GM19239 (cell line): ENCODE results near the gene DHRS7.

ENCODE experiments used
- DNase-seq: peaks from one replicate; pipeline ENCODE4 v3.0.0; 2011; ENCODE audit warnings: low spot score; ENCODE audit not compliant: insufficient read length
- FAIRE-seq: peaks from 2 replicates; lab custom pipeline; 2011; peaks lifted over from hg19 to GRCh38; lab: Jason Lieb, UNC

DHRS7 gene, protein sequence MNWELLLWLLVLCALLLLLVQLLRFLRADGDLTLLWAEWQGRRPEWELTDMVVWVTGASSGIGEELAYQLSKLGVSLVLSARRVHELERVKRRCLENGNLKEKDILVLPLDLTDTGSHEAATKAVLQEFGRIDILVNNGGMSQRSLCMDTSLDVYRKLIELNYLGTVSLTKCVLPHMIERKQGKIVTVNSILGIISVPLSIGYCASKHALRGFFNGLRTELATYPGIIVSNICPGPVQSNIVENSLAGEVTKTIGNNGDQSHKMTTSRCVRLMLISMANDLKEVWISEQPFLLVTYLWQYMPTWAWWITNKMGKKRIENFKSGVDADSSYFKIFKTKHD

DNA sequence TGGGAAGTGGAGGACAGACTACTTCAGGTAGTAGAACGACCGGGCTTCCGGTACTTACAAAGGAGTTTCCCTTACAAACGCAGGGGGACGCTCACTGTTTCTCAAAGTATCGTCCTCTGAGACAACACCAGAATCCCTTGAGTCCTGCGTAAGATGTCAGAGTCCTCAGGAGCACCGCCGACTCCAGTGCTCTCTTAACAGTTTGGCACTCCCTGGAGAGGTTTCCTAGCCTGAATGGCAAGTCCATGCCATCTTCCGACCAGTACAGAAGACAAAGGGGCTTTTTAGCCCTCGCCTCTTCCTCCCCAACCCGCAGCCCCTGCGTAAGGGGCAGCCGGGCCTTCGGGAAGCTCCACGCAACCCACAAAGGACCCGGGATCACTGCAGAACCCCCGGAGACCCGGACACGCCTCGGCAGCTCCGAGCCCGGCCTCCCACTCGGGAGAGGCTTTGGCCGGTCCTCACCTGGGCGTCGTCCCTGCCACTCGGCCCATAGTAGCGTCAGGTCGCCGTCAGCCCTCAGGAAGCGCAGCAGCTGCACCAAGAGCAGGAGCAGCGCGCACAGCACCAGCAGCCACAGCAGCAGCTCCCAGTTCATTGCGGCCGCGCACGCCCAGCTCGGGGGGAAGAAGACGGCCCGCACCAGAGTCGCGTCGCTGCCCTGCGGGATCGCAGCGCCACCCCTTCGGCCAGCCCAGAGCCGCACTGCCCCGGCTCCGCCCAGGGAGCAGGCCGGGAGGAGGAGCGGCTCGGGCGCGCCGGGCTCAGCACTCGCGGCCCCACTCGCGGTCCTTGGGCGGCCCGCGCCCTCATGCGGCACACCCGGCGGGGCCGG lies at the start of gene DHRS7:
Gene DHRS7, minus strand, starts transcription at position 687 of the 835 bp plus-strand sequence. Its CDS starts 89 bp downstream, at position 598.
- FAIRE-seq = peak; percentile 90

DNA sequence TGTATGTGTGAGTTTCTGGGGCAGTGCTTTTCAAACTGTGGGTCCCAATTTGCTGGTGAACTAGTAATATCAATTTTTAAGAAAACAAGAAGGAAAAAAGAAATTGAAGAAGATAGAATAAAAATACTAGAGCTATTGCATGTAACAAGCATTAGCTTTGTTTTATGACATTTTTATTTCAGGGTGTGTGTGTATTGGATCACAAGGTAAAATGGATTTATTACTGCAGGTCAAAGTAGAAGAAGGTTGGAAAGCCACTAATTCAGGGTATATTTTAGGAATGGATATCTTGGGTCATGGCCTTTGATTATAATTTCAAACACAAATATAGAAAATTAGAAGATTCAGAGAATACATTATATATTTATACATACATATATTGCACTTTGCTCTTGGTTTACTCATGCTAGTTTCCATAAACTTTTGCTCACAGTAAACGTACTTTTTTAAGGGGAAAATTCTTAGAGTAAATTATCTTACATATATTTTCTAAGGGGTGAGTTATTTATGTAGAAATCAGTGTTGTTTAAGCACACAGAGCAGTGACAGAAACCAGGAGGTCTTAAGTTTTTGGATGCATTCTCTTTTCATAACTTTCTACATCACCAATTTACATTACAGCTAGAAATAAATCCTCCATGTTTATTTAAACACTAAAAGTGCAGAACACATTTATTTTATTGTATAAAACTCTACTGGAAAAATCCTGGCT lies 49.4 kb upstream of the DHRS7 start:
- no peak for DNase-seq
- no peak for FAIRE-seq

More for the DNA sequence above, at the start of gene DHRS7:
- peak; percentile 59 for DNase-seq

DNA sequence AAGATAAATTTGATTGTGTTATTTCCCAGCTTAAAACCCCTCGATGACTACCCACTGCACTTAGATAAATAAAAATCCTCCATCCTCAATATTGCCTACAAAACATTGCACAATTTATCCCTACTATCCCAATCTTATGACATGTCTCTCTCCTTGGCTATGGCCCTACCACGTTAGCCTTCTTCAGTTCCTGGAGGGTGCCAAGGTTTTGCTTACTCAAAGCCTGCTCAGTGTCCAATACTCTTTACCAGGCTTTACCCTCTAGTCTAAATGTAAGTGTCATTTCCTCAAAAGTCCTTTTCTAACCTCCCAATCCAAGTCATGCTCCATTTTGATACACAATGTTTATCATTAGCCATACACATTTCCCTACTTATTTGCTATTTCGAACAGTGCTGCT lies 48.8 kb upstream of the DHRS7 start:
- peak; percentile 39 for FAIRE-seq

DNA sequence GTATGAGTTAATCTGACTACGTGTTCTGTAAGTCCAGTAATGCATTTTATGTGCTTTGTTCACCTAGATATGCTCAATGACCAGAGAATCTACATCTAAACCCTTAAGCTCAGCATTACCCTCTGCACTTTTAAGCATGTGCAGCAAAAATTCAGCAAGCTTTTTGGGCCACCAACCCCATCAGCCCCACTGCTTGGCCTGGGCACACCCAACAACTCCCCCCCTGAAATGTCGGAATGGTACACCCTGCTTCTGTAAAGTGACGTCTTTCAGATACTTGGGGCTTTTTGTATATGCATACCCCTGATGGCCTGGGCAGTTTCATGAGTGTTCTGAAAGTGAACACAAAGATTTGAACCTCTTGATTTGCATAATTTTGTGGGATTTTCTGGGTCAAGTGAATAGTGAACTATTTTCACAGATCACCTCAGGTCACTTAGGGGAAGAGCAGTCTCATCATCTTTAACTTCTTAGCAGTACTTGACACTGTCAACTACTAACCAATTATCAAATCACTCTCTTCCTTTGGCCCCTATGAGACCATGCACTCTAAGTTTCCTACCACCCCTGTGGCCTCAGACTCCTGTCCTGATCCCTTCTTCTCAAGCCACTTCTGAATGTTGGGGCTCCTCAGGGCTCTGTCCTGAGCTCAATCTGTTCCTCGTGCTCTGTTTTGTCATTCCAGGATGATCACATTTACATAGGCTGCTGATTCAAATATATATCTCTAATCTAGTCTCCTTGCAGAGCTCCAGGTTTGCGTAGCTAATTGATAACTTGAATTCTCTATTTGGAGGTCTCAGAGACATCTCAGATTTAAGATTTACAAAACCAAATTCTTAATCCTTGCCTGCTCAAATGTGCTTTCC lies 47.5 kb upstream of the DHRS7 start:
- DNase-seq (no peak), FAIRE-seq (peak; percentile 98)

More for the DNA sequence above, 48.8 kb upstream of the DHRS7 start:
- DNase-seq = no peak

DNA sequence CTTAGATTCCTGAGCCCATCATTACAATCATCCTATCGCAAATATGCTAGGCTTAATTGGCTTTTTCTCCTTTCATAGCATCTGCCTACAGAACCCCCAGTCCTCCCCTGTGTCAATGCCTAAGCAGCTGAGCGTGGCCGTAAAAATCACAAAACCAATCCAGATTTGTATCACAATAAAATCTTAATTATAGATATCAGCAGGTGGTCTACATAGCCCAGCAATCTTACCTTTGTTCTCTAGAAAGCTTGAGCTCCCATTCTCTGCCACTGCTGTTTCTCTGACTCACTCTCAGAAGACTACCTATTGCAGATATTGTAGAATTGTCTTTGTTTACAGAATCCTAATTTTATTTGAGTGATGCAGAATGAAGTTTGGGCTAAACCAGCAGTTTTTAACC lies 46.0 kb upstream of the DHRS7 start:
- DNase-seq (no peak), FAIRE-seq (peak; percentile 18)

DNA sequence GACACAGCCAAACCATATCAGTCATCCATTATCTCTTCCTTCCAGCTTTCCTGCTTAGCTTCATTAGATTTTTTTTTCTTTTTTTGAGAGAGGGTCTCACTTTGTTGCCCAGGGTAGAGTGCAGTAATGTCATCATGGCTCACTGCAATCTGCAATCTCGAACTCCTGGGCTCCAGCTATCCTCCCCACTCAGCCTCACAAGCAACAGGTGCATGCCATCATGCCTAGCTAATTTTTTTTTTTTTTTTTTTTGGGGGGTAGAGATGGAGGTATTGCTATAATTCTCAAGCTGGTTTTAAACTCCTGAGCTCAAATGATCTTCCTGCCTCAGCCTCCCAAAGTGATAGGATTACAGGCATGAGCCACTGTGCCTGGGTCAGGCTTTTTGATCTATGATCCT lies 45.5 kb upstream of the DHRS7 start:
- DNase-seq (no peak), FAIRE-seq (no peak)

DNA sequence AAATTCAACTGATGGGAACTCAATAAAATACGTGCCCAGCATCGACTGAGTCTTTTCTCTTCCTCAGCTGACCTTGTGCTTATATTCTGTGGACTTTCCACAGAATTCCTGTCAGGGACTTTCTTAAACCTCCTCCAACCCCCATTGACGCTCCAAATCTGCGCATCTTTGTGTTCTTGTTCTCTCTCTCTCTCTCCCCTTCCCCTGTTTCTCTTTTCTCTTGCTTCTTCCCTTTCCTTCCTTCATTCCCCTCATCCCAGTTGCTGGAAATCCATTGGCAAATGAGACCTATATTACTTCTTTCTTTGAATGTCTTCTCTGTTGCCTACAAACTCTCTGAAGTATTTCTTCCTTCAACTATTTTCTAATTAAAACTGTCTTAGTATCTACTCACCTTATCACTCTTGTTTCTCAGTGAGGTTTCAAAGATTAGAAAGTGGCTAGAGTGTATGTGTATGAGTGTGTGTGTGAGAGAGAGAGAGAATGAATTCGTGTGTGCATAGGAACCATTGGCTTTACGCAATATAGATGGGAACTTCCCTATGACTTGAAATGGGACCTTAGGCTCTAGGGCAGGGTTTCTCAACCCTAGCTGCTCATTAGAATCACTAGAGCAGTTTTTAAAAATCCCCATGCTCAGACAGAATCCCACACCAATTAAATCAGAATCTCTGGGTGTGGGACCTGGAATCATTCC lies 41.8 kb upstream of the DHRS7 start:
- DNase-seq (no peak), FAIRE-seq (peak; percentile 57)

DNA sequence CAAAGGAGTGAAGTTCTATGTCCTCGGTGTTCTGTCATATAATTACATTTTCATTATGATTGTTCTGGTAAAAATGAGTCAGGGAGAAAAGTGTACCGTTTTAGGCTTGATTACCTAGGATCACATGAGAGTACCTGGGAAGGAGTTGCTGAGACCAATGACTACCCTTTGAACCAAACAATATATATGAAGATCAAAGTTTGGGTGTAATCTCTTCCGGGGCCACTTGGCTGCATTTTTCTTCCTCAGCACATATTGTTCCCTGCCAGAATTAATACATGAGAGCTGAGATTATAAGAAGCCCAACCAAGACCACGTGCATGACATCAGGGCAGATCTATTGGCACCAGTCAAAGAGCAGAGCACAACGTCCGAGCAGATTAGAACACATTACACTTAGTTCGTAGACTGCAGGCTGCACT lies 41.1 kb upstream of the DHRS7 start:
- DNase-seq = no peak
- FAIRE-seq = peak; percentile 47

DNA sequence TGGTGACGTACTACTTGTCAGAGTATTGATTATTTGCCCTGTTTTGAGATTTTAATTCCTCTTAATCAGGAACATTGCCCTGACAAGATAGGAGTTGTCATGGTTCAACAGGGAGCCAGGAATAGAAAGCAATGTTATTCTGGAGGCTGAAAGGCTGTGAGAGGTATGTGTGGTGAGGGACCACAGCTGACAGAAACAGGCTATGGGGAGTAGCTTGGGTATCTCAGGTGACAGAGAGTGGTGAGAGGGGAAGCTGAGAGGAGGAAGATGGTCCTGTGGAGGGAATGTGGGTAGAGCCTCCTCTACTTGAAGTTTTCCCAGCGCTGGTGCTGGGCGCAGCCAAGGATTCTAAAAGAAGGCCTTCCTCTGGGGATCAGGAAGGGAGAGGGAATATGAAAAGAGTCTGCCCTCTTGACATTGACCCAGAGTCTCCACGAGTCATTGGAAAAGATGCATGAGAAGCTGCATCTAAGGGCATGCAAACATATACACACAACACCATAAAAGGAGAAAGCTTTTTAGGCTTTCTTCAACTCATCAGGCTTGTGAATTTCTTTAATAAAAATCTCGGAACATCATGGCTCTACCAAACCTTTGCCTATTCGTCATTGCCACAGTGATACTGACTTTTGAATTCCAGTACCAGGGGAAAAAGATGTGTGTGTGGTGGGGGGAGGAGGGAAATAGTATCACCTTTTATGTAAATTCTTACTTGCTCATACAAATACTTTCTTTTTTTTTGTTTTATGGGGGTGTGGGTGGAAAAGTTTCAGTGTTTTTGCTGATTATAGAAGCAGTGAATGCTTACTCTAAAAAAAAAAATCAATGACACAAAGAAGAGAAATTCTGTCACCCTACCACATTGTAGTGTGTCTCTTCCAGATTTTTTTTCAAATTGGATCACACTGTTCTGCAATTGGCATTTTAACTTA lies 39.9 kb upstream of the DHRS7 start:
- FAIRE-seq = no peak
- no peak for DNase-seq

DNA sequence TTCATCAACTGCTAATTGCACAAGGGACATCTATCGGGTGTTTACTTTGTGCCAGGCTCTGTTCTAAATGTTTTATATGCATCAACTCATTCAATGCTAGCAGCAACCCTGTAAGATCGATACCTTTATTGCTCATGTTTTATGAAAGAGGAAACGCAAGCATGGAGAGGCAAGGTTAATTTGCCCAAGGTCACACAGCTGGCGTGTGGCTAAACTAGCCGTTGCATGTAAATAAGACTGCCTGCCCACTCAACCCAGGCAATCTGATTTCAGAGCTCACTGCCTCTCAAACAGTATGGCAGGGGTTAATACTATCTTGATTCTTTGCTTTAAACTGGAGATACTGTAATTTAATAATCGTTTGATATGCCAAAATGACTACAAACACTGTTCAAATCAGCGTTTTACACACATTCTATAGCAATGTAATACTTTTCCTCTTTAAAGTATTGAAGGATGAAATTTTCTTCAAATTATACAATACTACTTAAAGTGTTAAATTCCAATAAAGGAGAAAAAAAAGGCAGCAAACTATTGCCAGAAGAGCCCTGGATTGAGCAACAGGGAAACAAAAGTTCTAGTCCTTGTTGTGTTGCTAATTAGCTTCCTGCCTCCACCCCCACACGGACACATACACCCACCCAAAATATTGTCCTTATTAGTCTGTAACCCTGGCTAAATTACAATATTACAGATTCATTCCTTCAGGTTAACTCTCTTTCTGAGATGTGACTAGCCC lies 39.1 kb upstream of the DHRS7 start:
- FAIRE-seq (peak; percentile 95), DNase-seq (no peak)

DNA sequence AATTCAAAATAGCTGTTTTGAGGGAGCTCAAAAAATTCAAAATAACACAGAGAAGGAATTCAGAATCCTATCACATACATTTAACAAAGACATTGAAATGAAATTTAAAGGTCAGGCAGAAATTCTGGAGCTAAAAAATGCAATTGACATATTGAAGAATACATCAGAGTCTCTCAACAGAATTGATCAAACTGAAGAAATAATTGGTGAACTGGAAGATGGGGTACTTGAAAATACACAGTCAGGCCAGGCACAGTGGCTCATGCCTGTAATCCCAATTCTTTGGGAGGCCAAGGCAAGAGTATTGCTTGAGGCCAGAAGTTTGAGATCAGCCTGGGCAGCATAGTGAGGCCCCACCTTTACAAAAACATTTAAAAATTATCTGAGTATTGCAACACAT lies 34.1 kb upstream of the DHRS7 start:
- FAIRE-seq = no peak
- DNase-seq = no peak

DNA sequence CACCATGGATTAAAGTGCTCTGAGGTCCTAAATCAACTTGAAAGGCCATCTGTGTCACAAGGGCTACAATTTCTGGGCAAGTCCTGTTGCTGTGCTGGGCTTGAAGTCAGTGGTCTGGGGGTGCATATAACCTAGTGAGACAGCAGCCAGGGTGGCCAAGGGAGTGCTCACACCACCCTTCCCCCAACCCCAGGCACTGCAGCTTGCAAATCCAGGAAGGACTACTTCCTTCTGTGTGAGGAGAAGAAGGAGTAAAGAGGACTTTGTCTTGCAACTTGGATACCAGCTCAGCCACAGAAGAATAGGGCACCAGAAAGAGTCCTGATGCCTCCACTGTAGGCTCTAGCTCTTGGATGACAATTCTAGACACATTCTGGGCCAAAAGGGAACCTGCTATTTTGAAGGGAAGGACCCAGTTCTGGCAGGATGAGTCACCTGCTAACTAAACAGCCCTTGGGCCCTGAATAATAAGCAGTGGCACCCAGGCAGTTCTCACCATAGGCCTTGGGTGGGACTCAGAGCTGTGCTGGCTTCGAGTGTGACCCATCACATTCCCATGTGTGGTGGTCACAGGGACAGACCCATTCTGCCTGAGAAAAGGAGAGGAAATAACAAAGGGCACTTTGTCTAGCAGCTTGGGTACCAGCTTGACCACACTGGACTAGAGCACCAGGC lies 32.6 kb upstream of the DHRS7 start:
- no peak for FAIRE-seq
- no peak for DNase-seq

DNA sequence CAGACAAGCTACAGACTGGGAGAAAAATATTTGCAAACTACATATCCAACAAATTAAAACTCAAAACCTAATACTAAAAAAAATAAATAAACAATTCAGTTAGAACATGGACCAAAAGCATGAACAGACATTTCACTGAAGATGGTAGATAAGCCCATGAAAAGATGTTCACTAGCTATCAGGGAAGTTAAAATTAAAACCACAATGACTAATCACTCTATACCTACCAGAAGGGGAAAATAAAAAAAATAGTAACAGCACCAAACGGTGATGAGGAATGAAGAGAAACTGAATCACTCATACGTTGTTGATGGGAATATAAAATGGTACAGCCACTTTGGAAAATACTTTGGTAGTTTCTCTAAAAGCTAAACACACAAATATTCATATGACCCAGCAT lies 31.1 kb upstream of the DHRS7 start:
- FAIRE-seq (no peak), DNase-seq (no peak)

DNA sequence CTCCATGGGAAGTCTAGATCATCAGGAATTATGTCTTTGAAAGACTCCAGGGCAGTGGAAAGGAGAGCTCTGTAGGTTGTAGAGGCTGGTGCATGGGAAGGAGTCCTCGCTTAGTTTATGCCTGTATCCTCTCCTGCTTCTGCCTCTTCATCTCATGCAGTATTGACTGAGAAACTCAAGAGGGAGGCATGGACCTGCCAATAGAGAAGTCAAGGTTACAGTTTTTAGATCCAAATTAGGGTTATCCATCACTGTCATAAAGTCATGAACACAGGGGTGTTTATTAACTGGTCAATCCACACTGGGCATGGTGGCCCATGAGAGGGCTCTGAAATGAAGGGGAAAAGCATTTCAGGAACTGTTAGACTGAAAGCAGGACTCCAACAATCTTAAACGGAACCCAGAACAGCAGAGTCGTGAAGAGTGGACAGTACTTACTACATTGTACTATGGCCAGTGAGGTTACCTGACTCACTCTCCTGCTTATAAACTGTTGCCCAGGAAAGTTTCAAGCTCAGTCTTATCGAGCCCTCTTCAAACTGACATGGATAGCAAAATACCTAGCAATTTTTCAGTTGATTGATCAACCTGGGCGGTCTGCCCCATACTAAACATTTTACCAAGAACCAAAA lies 30.1 kb upstream of the DHRS7 start:
- FAIRE-seq = peak; percentile 83
- DNase-seq = no peak

DNA sequence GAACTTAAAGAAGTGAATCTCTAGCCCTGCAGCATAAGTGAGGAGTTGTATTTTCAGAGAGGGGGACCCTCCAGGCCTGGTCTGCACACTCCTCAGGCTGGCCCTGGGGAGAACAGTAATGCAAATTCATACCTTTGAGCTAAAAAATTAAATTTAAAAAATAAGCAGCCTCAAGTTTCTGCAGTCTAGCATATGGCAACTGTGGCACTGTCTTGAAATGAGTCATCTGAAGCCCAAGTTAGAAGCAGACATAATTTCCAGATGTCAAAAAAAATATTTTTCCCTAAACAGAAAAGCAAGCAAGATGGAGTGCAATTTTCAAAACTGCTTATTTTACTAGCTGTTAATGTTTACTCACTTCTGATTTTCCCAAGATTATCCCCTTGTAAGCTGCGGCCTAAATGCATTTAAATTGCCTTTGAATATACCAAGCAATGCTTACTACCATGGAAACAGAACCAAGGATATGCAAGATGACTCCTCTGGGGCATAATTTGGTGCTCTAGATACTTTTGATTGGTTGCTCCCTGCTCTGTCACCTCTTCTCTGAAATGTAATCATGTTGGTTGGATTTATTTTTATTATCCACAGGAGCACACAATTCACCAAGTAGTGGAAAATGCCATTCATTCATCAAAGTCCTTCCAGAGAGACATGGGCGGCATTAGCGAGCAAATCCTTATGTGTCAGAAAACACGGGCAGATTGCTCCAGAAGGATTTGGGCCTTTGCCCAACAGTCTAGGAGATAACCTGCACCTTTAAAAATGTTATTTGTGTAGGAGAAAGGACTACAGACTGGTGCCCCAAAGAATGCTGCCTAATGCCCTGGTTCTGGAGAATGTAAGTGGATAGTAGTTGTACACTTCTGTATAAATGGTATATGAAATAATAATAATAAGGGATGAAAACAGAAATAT lies 25.0 kb upstream of the DHRS7 start:
- FAIRE-seq = no peak
- DNase-seq = no peak

DNA sequence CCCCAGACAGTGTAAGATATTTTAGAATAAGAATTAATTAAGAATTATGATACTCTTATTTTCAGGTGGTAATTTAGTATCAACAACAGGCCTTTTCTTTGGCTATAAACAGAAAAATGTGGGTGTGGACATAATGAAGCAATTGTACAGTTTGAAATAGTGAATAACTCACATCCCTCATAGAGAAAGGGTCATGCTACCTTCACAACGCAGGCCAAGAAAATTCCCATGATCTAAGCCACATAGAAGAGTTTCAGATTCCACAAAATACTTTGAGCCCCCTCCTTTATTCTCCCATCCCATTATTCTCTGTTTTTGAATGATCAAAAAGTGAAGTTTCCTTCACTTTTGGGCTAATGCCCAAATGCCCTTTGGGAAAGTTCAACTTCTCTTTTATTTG lies 23.5 kb upstream of the DHRS7 start:
- no peak for FAIRE-seq

More for the DNA sequence above, 23.5 kb upstream of the DHRS7 start:
- no peak for DNase-seq
